Measurements from ENCODE around the gene MBD3L2.

DNA sequence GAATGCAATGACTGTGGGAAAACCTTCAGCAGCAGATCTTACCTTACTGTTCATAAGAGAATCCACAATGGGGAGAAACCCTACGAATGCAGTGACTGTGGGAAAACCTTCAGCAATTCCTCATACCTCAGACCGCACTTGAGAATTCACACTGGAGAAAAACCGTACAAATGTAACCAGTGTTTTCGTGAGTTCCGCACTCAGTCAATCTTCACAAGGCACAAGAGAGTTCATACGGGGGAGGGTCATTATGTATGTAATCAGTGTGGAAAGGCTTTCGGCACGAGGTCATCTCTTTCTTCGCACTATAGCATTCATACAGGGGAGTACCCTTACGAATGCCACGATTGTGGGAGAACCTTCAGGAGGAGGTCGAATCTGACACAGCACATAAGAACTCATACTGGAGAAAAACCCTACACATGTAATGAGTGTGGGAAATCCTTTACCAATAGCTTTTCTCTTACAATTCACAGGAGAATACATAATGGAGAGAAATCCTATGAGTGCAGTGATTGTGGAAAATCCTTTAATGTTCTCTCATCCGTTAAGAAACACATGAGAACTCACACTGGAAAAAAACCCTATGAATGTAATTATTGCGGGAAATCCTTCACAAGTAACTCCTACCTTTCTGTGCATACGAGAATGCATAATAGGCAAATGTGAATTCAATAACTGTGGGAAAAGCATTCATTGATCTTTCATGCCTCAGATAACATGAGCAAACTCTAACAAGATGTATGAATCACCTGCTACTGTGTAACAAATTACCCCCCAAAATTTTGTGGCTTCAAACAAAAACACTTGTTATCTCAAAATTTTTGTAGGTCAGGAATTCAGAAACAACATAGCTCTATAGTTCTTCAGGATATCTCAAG is 34.2 kb downstream of the MBD3L2 start:
- TF ChIP-seq, protein P1, sequence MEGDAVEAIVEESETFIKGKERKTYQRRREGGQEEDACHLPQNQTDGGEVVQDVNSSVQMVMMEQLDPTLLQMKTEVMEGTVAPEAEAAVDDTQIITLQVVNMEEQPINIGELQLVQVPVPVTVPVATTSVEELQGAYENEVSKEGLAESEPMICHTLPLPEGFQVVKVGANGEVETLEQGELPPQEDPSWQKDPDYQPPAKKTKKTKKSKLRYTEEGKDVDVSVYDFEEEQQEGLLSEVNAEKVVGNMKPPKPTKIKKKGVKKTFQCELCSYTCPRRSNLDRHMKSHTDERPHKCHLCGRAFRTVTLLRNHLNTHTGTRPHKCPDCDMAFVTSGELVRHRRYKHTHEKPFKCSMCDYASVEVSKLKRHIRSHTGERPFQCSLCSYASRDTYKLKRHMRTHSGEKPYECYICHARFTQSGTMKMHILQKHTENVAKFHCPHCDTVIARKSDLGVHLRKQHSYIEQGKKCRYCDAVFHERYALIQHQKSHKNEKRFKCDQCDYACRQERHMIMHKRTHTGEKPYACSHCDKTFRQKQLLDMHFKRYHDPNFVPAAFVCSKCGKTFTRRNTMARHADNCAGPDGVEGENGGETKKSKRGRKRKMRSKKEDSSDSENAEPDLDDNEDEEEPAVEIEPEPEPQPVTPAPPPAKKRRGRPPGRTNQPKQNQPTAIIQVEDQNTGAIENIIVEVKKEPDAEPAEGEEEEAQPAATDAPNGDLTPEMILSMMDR (conservative IDR thresholded peaks at IDR 0.05 in 1 of 2, IDR thresholded peaks at IDR 0.05 in 1 of 2; ENCODE audit: extremely low read depth in 1 of 2, insufficient read depth in 1 of 2, low read depth in 1 of 2, low read length in 2 of 2), result no peak
- no peak for TF ChIP-seq EZH2 (IDR thresholded peaks at IDR 0.05; ENCODE audit: borderline replicate concordance, low read length)
